Stimulated activated CD4-positive, alpha-beta T cell treated with anti-CD3 and anti-CD28 coated beads, Interleukin-2, amount 100 ng/mL, for 48 hours (primary cell): ENCODE measurements around the gene FAT3.

Experiments used
- DNase-seq, 2 donors: peaks; one replicate each; pipeline ENCODE4 v3.0.0-alpha.2; 2020

Gene FAT3

DNA sequence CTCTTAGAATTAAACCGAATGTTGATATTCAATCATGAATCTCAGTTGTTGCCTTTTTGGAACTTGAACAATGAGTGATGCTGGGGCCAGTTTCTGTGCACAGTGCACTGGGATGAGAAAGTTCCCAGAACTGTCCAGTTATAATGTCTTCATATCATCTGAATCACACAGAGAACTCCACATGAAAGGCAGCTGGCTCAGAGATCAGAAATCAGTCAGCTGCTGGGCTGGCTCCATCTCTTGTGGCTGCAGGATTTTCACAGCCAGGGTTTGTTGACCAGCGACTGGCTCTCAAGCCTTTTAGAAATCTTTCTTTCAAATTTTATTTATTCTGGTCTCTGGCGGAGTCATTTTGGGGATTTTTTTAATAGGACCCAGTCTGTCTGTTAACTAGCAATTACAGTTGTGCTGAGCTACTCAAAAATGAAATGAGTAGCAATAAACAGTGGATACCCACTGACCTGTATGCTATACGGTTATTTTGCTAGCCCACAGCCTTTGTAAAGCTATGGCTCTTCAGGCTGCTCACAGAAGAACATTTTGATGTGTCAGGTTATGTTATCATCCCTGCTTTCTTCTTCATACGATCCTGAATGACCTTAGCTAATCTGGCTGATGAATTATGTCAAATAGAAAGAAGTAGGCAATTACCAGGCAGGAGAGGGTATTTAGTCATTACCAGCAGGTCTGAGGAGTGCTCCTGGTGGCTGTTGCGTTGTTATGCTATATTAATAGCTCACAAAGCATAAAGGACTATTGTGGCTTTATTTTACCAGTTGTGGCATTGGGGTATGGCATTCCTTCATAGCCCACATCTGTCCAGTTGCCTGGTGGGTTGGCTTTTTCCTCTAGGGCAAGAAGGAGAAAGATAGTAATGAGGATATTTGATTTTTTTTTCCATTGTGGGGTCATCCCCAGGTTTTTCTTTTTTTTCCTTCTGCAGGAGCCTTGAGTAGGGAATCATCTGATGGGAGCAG, 3.6 kb downstream of the FAT3 start:
- no peak for DNase-seq

DNA sequence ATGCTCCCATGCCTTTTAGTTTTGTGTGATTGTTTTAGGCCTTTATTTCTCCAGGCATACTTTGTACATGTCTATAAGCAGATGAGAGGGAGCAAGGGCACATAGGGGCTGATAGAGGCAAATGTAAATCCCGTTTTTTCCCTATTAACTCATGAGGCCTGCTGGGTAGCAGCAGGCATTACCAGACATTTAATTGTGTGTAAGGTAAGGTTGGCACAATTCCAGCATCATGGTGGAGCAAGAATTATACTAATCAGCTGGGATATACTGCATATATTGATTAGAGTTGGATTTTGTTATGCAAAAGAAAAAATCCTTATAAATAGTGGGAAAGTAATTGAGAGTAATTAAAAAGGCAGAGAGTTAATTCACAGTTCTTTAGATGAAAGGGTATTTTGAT, 12.2 kb downstream of the FAT3 start:
- no peak for DNase-seq

DNA sequence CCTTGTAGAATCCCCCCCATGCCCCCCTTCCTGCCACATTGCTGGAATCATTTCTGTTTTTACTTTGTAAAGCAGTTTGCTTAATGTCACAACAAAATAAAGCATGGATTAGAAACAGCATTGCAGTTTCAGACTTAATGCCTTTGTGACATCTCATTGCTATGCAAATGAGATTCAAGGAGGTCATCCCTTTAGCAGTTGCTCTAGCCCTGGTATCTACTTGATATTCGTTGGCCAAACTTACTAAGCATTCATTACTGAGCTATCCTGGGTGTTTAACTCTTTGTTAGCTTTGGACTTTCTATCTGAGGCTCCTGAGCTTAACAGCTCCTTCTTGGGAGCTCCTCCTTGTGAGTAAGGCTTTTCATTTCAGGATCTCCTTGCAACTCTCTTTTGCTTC, 16.3 kb downstream of the FAT3 start:
- DNase-seq: no peak

DNA sequence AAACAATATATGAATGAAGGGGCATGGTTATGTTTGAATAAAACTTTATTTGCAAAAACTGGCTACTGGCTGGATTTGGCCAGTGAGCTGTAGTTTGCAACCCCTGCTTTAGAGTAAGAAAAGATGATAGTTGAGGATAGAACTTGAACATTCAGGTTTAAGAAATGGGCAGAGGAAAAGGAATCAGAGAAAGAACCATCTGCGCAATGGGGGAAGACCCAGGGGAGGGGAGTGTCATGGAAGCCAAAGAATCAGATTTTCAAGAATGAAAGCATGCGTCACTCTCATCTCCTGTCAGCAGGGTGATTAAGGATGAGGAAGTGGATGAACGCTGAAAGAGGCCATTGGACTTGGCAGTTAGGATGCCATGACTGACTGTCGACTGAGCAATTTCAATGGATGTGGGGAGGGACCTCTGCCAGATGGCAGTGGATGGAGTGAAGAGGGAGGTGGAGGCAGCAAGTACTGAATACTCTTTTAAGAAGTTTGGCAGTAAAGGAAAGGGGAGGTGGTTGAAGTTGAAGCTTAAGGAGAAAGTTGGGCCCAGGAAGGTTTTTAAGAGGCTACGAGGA, 21.2 kb downstream of the FAT3 start:
- no peak for DNase-seq

DNA sequence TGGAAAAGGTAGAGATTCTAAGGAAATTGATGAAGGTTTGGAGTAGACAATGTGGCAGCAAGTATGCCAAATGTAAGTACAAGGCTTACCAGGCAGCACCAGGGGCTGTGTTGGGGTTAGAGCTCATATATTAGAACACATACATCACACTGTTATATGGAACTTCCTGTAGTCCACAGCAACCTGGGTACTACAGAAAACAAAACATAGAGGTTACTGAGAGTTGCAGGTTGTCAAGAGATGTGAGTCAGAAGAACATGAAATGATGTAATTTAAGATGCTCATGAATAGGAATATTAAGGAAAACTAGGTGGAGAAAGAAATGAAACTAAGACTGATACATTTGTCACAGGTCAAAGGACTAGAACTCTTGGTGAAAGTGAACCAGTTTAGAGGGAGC, 22.0 kb downstream of the FAT3 start:
- no peak for DNase-seq

DNA sequence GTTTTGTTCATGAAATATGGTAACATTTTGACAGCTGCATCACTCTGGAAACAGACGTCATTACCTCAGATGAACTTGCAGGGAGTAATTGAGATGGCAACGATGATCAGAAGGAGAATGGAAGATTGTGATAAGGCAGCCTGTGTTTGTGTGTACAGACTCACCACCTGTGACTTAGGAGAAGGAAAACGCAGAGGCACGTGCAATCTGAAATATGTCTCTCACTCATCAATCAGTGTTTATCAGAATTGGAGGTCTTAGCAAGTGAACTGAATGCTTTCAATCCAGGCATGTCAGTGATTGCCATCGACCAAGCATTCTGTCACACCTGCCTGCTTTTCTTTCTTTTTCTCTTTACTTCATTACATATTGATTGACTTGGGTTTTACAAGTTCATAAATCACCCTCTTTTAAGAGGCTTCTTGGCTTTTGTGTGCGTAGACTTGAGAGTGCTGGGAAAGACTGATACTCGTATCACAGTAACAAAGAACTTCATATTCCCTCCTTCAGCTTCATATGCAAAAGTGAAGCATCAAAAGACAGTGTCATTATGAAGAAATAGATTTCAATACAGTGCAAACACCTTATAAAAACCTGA, 24.6 kb downstream of the FAT3 start:
- DNase-seq: no peak

DNA sequence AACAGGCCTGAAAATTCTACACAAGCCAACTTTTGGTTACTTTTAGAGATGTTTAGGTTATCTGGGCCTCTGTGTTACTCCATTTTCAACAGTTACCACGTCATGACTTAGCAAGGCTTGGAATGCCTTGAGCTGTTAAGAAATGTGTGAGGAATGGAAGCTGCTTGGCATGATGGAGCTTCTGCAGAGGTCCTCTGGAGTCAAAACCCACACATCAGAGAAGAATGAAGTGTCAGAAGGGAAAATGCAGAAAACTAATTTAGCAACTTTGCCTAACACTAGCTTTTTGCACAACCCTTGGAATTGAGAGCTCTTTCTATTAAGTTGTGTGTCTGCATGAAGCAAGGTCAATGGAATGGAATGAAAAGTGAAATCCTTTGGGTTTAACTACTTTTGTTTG, 27.4 kb downstream of the FAT3 start:
- DNase-seq: no peak

DNA sequence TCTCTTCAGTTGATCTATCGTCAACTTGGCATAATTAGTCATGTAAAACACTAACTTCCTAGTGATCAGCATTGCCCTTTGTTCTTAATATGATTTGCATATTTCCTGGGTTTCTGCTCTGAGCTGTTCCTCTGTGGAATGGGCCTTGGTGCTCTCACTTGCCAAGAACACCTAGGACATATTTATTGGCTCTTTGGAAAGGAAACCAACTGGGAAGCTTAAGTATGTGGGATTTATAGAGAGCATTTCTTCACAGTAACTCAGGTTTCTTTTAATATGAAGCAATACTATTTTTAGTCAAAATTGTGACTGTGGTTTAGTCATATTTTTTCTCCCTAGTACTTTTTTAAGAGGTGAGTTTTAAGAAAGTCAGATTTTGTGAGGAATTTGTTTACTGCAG, 28.8 kb downstream of the FAT3 start:
- DNase-seq: no peak

DNA sequence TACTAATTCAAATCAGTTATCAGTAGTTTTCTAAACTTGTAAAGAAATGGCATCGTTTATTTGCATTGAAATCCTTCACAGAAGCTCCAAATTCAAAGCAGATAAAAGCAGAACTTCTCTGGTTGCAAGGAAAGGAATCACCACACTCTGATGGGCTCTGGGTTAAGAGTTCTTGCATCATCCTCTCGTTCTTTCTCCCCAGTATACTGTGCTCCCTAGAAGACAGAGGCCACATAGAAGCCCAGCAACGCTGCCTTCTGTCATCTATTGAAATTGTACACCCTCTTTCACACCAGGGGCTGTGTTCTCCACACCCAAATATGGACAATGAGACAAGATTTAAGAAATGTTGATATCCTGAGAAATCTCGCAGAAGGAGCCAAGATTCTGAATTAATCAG, 29.3 kb downstream of the FAT3 start:
- no peak for DNase-seq

DNA sequence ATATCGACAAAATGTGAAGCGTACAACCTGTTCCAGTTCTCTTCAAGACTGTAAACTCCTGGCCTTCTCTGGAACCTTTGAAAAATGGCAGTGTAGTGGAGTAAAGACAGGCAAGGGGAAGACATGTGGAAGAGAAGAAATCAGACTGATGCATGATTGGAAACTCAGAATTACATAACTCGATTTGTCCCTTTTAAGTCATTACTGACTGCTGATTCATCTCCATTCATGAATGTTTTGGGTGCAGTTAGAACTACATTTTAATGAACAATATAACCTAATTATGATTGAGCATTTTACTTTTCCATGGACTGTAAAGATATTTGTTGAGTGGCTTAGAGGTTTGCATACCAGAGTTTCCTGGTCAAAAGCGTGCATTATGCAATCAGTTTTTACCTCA, 32.9 kb downstream of the FAT3 start:
- DNase-seq: no peak

DNA sequence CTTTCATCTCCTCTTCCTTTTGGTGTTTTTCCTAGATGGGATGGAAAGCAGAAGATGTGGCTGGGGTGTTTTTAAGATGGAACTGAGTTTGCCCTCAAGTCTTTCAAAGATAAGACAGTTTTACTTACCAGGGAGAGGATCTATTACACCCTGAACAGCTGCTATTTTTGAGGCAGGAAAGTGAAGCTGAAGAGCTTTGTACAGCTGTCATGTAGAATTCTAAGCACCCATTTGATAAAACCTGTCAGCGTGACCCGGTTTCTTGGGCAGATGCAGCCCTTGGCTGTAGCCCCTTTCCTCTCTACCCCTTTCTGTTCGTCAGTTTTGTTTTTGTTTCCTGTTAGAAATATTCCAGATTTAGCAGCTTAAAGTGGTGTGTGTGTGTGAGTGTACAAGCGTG, 35.2 kb downstream of the FAT3 start:
- DNase-seq: no peak

DNA sequence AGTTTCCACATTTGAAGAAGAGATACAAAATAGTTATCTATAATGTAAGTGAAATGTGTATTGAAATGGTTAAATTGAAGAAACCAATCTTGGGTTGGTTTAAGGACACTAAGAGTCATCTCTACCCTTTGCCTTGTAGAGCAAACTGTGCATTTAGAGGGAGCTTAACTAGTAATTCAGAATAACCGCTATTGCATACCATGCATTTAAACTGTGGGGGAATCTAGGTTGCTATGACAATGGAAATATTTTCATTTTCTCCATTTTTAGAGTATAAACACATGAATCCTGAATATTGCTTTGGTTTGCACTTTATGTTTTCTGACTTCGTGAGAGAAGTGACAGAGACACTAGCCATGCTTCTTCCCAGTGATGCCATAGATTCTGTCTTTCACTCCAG, 39.7 kb downstream of the FAT3 start:
- DNase-seq: no peak

DNA sequence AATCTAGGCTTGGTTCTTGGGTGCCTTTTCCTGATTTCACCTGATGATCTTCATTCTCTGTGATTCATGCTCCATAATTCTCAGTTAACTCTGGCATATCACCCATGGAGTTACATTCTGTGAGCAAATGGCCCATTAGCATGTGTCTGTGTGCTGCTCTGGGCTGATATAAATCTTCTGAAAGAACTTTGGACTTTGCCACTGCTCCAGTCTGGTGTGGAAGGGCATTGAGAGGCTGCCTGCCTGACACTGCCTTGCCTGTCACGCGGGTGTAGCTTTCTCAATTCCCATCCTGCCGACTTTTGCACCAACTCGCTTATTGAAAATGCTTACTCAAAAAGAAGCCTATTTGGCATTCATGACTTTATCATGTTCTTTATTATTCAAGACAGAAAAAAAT, 42.2 kb downstream of the FAT3 start:
- no peak for DNase-seq

DNA sequence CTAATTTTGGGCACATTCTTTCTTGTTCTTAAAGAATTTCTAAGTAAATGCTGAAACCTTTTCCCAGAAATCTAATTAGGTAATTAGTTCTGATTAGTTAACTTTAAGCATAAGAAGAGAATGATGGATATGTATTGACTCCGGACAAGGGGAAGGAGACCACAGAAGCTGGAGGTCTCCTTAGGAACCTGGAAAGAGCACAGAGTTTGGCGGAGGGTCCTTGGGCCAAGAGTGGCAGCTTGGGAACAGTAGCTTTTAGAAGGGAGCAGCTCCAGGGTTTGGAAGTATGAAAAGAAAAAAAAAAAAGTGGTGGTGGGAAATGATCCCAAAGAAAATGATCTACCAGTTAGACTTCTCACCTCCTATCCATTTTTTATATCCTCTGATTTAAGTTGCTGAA, 42.7 kb downstream of the FAT3 start:
- DNase-seq: no peak

DNA sequence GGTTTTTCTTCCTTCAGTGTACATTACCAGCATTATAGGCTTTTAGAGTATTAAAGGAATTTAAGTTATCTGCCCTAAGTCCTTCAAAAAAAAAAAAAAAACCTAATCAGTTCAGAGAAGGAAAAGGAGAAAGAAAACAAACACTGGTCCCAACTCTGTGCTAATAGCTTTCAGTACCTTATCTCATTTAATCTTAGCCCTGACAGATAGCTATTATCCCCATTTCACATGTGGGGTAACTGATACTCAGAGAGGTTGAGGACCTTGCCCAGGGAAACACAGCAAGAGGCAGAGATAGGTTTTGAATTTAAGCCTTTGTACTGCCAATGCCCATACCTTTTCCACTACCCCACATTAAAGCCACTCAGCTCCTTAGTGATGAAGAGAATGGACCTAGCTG, 43.4 kb downstream of the FAT3 start:
- DNase-seq: no peak

DNA sequence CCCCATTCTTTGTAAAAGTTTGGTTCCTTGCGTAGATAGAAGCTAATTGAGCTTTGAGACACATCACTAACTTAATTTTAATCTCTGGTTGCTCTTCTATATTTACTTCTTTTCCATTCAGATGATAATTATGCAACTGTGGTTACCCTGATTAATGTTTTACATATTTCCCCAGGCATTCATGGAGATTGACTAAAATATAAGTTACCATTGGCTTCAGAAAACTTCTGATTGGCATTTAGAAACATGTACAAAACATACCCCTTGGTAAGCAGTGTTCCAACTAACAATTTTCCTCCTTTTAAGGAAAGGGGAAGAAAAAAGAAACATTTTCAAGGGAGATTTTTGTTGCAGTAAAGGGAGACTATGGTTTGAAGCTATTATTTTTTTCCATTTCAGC, 43.9 kb downstream of the FAT3 start:
- no peak for DNase-seq

DNA sequence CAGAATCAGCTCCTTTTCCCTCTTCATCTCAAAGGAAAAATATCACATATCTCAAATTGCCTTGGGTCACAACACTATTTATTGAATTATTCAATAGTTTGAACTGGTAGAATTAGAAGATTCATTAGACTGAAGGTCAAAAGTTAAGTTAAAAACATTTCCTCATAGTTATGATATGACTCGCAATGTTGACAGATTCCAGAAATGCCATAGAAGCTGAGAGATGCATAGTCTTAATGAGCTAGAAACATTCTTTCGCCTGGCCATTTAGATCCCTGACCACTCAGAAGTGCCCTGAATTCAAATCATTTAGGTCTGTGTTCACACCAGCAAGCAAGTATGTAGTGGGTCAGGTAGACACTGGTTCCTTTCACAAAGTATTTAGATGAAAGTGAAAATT, 44.4 kb downstream of the FAT3 start:
- DNase-seq: no peak

DNA sequence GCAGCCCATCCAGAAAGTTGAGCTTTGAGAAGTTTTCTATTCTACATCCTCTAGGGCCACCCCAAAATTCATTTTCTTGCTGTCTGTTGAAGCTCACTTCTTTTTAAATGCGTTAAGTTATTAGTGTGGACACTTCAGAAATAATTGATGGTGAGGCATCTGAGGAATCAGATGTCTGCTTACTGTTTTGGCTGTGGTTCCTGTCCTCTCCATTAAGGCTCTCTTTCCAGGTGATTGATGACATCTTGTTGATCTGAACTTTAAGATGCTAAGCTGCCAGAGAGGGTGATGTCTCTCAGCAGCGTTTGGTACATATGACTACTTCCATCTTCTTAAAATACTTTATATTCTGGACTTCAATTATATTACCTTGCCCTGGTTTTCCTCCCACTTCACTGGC, 45.2 kb downstream of the FAT3 start:
- DNase-seq: no peak

DNA sequence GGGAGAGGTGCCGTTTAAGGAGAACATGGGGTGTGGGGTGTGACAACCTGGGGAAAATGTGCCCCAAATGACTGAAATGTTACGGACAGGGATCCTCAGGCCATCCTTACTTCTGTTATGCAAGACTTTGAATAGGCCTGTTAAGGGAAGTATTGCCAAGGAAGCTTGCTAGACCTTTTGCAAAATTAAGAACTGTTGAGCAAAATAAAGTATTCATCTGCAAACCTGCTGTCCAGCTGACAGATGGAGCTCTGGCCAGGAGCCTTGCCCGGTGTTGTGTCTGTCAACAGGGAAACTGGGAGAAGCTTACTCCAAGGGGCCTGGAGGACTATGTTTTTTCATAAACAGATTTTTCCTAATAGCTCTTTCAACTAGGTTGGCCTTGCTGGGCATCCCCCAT, 48.0 kb downstream of the FAT3 start:
- DNase-seq: no peak
